KOPT-K1 (cell line): Measurements from ENCODE around the gene OR2V1.
"Not testable (repeated sequence)": the region's sequence is repeated elsewhere in the genome, so short reads cannot be mapped to it uniquely, and the experiment has no call there.

Experiments used
- H3K27ac ChIP-seq: fragments of 200-600 bp; sonication (generic); 2 replicates; pipeline ENCODE4 v1.5.1; 2016; ENCODE audit warnings: antibody characterized with exemption, mild to moderate bottlenecking, low read depth, low read length; ENCODE audit not compliant: poor library complexity, severe bottlenecking
- H3K36me3 ChIP-seq: fragments of 200-600 bp; sonication (generic); 2 replicates; pipeline ENCODE4 v1.5.1; 2017; ENCODE audit warnings: antibody characterized with exemption, mild to moderate bottlenecking, low read length, moderate library complexity; ENCODE audit not compliant: insufficient read depth
- H3K9me3 ChIP-seq: fragments of 200-600 bp; sonication (generic); 2 replicates; pipeline ENCODE4 v1.5.1; 2017; ENCODE audit warnings: antibody characterized with exemption, low read length, mild to moderate bottlenecking; ENCODE audit not compliant: insufficient read depth, poor library complexity, severe bottlenecking

The OR2V1 gene

GRCh38 chr5:181146927-181147636 lies 16.1 kb upstream of the OR2V1 start, which contains the start of gene OR2V2:
TSS of gene OR2V2 (plus strand) at chr5:181147586. CDS start at chr5:181154943, 7,357 bp downstream.
- H3K27ac ChIP-seq, H3K36me3 ChIP-seq: not testable (repeated sequence)
- H3K9me3 ChIP-seq, result peaks cover 25% of the 10 kb centered on the region

GRCh38 chr5:181145133-181145532 lies 14.2 kb upstream of the OR2V1 start:
- Histone ChIP-seq H3K36me3 (no peaks in the 10 kb centered on the region), H3K27ac (no peak overlapping the region), H3K9me3 (peaks cover 29% of the 10 kb centered on the region)

- H3K27ac ChIP-seq, result no peak overlapping the region
- H3K36me3 ChIP-seq, result no peaks in the 10 kb centered on the region
- peaks cover 39% of the 10 kb centered on the region for H3K9me3 ChIP-seq
Observed at GRCh38 chr5:181142054-181142453, 11.1 kb upstream of the OR2V1 start.

DNA sequence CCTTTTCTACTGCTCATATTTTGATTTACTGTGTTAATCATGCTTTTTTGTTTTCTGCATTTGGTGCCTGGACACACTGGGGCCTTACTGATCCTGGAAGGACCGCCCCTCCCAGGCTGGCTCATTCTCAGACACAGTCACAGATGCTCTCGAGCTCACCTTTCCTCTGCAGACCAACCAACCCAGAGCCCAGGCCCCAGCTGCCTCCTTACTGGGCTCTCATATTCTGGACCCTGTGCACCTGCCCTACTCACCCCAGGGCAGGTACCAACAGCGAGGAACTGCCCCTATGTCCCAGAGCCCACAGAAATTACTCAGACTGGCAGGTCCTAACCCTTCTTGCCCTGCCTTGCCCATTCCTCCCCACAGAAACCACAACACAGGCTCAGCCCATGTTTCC lies 9.8 kb upstream of the OR2V1 start:
- Histone ChIP-seq H3K27ac (no peak overlapping the region), H3K36me3 (no peaks in the 10 kb centered on the region), H3K9me3 (peaks cover 46% of the 10 kb centered on the region)

GRCh38 chr5:181138258-181138657 lies 7.3 kb upstream of the OR2V1 start:
- Histone ChIP-seq H3K27ac (no peak overlapping the region), H3K9me3 (peaks cover 31% of the 10 kb centered on the region), H3K36me3 (no peaks in the 10 kb centered on the region)

DNA sequence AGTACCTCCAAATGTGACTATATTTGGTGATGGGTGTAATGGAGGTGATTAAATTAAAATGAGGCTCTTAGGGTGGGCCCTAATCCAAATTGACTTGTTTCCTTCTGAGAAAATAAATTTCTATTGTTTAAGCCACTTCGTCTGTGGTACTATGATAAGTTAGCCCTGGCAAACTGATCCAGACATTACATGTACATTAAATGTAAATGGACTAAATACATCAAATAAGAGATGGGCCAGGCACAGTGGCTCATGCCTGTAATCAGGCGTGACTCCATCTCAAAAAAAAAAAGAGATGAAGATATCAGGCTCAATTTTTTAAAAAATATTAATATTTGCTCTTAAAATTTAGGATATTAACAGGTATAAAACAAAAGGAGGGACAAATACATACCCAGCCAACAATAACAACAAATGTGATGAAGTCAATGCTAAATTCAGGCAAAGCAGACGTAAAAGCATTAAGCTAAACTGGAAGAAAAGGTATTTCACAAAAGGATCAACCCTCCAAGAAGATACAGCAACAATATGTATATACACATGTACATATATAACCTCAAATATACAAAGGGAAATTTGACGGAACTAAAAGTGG lies 5.5 kb upstream of the OR2V1 start:
- Histone ChIP-seq H3K27ac (no peak overlapping the region), H3K36me3 (no peaks in the 10 kb centered on the region), H3K9me3 (peaks cover 20% of the 10 kb centered on the region)

DNA sequence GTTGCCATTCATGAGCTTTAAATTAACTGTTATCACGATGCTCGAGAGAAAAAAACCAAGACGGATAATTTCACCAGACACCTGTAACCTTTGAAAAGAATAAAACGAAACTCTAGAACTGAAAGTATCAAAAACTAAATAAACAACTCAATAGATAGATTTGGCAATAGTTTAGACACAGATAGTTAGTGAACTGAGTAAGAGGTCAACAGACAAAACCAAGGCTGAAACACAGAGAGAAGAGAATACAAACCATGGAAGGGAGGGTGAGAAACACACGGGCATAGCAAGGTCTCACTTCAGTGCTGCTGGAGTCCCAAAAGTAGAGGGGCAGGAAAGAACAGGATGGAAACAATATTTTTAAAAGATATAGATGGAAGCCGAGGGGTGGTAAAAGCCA lies 3.3 kb upstream of the OR2V1 start:
- Histone ChIP-seq H3K27ac (no peak overlapping the region), H3K36me3 (no peaks in the 10 kb centered on the region), H3K9me3 (peaks cover 20% of the 10 kb centered on the region)

- Histone ChIP-seq H3K27ac (no peak overlapping the region), H3K9me3 (peaks cover 18% of the 10 kb centered on the region), H3K36me3 (no peaks in the 10 kb centered on the region)
Observed at GRCh38 chr5:181133610-181134231, 2.8 kb upstream of the OR2V1 start.

DNA sequence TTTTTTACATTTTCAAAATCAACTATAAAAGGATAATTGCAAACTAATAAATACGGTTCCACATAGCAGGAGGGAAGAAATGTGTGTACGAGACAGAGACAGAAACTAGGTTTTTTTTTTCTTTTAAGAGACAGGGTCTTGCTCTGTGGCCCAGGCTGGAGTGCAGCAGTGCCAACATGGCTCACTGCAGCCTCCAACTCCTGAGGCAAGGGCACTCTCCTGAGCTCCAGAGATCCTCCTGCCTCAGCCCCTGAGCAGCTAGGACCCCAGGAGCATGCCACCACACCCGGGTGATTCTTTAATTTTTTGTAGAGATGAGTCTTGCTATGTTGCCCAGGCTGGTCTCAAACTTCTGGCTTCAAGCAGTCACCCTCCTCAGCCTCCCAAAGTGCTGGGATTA lies 2.1 kb upstream of the OR2V1 start:
- no peak overlapping the region for H3K27ac ChIP-seq
- H3K36me3 ChIP-seq, result no peaks in the 10 kb centered on the region
- H3K9me3 ChIP-seq, result peaks cover 12% of the 10 kb centered on the region

GRCh38 chr5:181131514-181131913 lies 545 bp upstream of the OR2V1 start:
- no peaks in the 10 kb centered on the region for H3K36me3 ChIP-seq
- no peak overlapping the region for H3K27ac ChIP-seq
- peaks cover 5% of the 10 kb centered on the region for H3K9me3 ChIP-seq

GRCh38 chr5:181130081-181130480 lies 888 bp downstream of the OR2V1 start:
- not testable (repeated sequence) for H3K36me3 ChIP-seq, H3K9me3 ChIP-seq, H3K27ac ChIP-seq

DNA sequence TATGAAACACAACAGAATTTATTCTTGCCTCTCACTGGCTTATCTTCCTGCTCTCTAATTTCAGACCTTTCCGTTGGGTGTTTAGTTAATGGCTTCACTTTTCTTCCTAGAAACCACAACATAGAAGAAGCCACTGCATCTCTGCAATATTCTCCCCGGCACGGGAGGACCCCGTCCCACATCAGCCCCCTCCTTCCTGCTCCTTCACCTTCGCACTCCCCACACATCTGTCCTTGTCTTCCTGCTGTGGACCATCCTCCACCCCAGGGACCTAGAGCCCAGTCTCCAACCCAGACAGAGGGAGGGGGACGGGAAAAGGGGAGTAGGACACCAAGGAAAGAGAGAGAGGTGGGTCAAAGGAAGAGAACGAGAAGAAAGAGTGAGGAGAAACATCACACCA lies 1.4 kb downstream of the OR2V1 start:
- Histone ChIP-seq H3K36me3 (no peaks in the 10 kb centered on the region), H3K9me3 (no peaks in the 10 kb centered on the region), H3K27ac (no peak overlapping the region)

DNA sequence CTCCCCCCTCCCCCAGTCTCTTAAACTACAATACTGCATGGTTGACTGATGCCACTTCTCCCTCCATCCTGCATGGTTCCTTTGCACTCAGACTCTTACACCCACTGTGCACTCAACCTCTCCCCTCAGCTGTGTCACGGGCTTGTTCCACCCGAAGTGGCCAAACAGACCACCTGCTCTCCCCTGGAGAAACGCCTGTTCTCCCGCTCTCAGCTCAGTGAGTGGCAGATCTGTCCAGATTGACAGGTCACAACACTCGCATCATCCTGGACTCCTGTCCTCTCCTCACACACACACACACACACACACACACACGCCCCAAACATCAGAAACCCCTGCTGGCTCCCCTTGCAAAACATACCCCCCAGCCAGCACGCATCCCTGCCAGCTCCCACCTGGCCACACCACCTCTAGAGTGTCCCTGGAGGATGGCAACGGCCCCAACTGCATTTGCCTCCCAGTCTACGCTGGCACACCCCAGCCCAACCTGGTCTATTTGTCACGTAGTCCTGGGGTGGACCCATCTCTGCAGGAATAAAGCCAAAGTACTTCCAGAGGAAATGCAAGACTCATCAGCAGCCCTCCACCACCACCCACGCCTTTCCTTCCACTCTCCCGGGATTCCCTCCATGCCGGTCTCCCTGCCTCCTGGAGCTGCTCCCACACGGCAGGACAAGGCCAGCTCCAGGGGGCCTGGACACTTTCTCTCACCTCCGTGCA lies 2.9 kb downstream of the OR2V1 start:
- Histone ChIP-seq H3K27ac (no peak overlapping the region), H3K9me3 (no peaks in the 10 kb centered on the region), H3K36me3 (no peaks in the 10 kb centered on the region)

GRCh38 chr5:181127456-181127855 lies 3.5 kb downstream of the OR2V1 start:
- Histone ChIP-seq H3K9me3 (no peaks in the 10 kb centered on the region), H3K27ac (no peak overlapping the region), H3K36me3 (no peaks in the 10 kb centered on the region)

DNA sequence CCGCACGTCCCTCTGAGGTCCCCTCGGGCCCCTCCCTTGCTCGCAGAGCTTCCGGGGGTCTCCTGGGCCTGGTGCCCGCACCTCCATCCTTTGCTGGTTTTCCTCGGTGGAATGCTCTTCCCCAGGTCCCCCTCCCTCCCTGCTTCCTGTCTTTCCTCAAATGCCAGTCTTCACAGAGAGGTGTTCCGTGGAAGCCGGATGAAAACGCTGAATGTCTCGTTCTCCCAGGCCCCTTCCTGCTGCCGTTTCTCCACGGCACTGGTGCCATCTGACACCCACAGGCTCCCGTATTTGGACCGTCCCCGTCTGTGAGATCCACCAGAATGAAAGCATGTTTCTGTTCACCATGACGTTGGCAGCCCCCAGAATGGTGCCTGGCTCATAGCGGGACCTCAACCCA lies 4.1 kb downstream of the OR2V1 start:
- no peaks in the 10 kb centered on the region for H3K36me3 ChIP-seq
- H3K27ac ChIP-seq, result no peak overlapping the region
- no peaks in the 10 kb centered on the region for H3K9me3 ChIP-seq
